ENCODE data around the gene CCHCR1.
"Not testable (repeated sequence)": the region's sequence is repeated elsewhere in the genome, so short reads cannot be mapped to it uniquely, and the experiment has no call there.

DNA sequence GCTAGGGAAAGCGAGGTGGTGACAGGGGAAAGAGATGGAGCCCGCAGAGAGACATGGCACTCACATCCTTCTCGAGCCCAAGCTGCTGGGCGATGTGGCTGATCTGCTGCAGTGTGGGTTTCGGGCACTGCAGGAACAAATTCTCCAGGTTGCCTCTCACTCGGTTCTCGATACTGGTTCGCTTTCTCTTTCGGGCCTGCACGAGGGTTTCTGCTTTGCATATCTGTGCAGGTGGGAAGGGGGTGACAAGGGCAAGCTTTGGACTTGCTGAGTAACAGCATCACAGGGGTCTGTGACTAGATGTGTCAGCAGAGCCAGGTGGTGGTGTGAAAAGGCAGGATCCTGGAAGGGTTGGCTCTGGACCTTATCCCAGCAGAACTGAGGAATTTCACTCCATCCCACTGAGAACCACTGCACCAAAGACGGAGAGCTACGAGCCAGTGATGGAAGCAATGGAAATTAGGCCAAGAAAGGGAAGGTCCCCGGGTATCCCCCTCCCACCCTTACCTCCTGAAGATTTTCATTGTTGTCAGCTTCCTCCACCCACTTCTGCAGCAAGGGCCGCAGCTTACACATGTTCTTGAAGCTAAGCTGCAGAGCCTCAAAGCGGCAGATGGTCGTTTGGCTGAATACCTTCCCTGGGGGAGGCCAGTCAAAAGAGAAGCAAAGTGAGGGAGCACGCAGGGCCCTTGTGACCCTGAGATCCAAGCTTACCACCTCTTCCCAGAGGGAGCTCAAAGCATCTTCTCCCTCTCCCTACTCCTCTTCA, 7.6 kb upstream of the CCHCR1 start:
- not testable (repeated sequence) for TF ChIP-seq FOXM1 (IDR thresholded peaks at IDR 0.05; ENCODE audit: borderline replicate concordance); ZNF384 (IDR thresholded peaks at IDR 0.05)
- TF ChIP-seq, protein P1, sequence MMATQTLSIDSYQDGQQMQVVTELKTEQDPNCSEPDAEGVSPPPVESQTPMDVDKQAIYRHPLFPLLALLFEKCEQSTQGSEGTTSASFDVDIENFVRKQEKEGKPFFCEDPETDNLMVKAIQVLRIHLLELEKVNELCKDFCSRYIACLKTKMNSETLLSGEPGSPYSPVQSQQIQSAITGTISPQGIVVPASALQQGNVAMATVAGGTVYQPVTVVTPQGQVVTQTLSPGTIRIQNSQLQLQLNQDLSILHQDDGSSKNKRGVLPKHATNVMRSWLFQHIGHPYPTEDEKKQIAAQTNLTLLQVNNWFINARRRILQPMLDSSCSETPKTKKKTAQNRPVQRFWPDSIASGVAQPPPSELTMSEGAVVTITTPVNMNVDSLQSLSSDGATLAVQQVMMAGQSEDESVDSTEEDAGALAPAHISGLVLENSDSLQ (IDR thresholded peaks at IDR 0.05): not testable (repeated sequence)

Data from HEK293T (cell line).